Esophagus muscularis mucosa (tissue), 3 donors: ENCODE measurements around the gene DBR1.

Source experiments
- CTCF ChIP-seq, 3 experiments: fragments of 200-600 bp in 2 of 3; fragments of 450-650 bp in 1 of 3; sonication (generic) in 2 of 3; IDR thresholded peaks; one replicate each; pipeline ENCODE4 v1.5.1; 2017 to 2019; ENCODE audit warnings: antibody characterized with exemption in 3 of 3, mild to moderate bottlenecking in 2 of 3, moderate library complexity in 1 of 3
- POLR2A ChIP-seq: fragments of 450-650 bp; IDR thresholded peaks from one replicate; pipeline ENCODE4 v1.6.1; 2017; ENCODE audit warnings: antibody characterized with exemption, moderate library complexity, mild to moderate bottlenecking, low read depth
- POLR2AphosphoS5 ChIP-seq, 2 donors: sonication (generic); formaldehyde crosslinking; IDR thresholded peaks; one replicate each; pipeline ENCODE4 v1.6.1; 2017; ENCODE audit warnings: antibody characterized with exemption in 2 of 2

- TF ChIP-seq CTCF (IDR thresholded peaks at IDR 0.05) (no peak), POLR2A (no peak), POLR2AphosphoS5 (IDR thresholded peaks at IDR 0.05) (no peak)
Observed at GRCh38 chr3:138114431-138114918, 60.2 kb downstream of the DBR1 start.
